NT2/D1 (cell line): ENCODE measurements around the gene CPLX1.
A peak's percentile ranks its signal among the peaks of the same experiment; 100 is the strongest.

Source experiments
- DNase-seq: peaks from one replicate; pipeline ENCODE4 v3.0.0-alpha.2; 2011; ENCODE audit warnings: low read depth, low spot score
- H3K27me3 ChIP-seq: 2 replicates; pipeline ENCODE4 v1.6.0; 2011; ENCODE audit warnings: mild to moderate bottlenecking; ENCODE audit not compliant: insufficient read length, insufficient read depth
- H3K36me3 ChIP-seq: 2 replicates; pipeline ENCODE4 v1.6.1; 2011; ENCODE audit warnings: mild to moderate bottlenecking, low read length, mixed read lengths; ENCODE audit not compliant: insufficient read depth, insufficient read length
- H3K4me1 ChIP-seq: 2 replicates; pipeline ENCODE4 v1.5.1; 2011; ENCODE audit not compliant: insufficient read depth, insufficient read length
- H3K4me3 ChIP-seq: 2 replicates; pipeline ENCODE4 v1.5.1; 2011; ENCODE audit warnings: low read depth; ENCODE audit not compliant: insufficient read length
- H3K9ac ChIP-seq: 2 replicates; pipeline ENCODE4 v1.6.0; 2011; ENCODE audit warnings: low read depth; ENCODE audit not compliant: insufficient read length
- H3K9me3 ChIP-seq: 2 replicates; pipeline ENCODE4 v1.5.1; 2011; ENCODE audit warnings: mild to moderate bottlenecking, low read length; ENCODE audit not compliant: insufficient read depth
- SUZ12 ChIP-seq: IDR thresholded peaks from 2 replicates; pipeline ENCODE4 v1.6.1; 2011; ENCODE audit not compliant: insufficient read length, insufficient read depth; ENCODE audit errors: extremely low read depth
- YY1 ChIP-seq: IDR thresholded peaks from 2 replicates; pipeline ENCODE4 v1.6.1; 2011; ENCODE audit not compliant: insufficient read length, insufficient read depth
- ZNF274 ChIP-seq: IDR thresholded peaks from 2 replicates; pipeline ENCODE4 v1.6.1; 2011; ENCODE audit warnings: mild to moderate bottlenecking, low read depth, low read length

The CPLX1 gene

DNA sequence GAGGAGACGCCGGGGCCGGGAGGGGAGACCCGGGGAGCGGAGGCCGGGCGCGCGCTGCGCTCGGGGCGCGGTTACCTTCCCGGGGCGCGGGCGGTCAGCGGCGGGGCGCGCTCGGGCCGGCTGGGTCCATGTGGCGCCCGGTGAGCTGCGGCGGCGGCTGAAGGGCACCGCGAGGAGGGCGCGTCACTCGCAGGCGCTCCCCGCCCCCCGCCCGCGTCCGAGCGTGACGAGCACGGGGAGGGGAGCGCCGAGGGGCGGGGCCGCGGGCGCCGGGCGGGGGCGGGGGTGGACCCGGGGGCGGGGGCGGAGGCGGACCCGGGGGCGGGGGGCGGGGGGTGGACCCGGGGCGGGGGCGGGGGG lies at the start of gene CPLX1:
TSS of gene CPLX1 (minus strand) at position 159 of the 360 bp plus-strand sequence. CDS start 1,607 bp downstream, outside the sequence.
- peaks cover 35% of the 10 kb centered on the region for H3K4me1 ChIP-seq

DNA sequence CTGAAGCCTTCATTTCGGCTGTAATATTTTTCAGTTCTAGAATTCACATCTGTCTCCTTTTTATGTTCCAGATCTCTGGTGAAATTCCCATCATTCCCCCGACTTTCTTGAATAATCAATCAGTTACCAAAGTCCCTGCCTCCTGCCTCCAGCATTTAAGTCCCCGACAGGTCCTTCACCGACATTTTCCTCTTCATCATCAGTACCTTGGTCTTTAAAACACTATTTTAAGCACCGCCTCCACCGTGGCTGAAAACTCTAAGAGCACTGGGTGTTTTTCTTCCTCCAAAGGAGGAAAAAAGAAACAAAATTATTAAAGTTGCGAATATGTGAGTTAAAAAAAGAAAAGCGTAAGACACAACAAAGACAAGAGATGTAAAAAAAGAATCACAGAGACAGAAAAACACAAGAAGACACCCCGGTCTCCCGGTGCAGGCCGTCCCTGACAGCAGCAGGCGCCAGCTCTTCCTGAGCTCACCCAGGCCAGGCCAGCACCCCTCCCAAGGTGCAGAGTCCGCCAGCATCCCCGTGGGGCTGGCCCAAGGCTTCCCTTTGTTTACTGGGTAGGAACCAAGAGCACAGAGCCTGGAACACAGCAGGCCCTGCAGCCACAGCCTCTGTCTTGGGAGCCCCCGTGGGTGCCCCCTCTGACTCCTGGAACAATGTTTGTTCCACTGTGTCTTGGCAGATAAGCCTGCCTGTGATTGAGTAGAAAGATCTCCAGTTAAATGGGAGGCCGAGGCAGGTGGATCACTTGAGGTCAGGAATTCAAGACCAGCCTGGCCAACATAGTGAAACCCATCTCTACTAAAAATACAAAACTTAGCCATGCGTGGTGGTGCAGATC lies 49.3 kb upstream of the CPLX1 start:
- H3K4me3 ChIP-seq = no peak overlapping the region
- no peaks in the 10 kb centered on the region for H3K27me3 ChIP-seq
- H3K9ac ChIP-seq = no peak overlapping the region
- H3K4me1 ChIP-seq = no peaks in the 10 kb centered on the region
- DNase-seq = no peak
- peaks cover 97% of the 10 kb centered on the region for H3K36me3 ChIP-seq
- H3K9me3 ChIP-seq = no peaks in the 10 kb centered on the region
- TF ChIP-seq YY1 = no peak
- no peak for TF ChIP-seq SUZ12
- TF ChIP-seq ZNF274 = no peak

More for the DNA sequence above, at the start of gene CPLX1:
- no peaks in the 10 kb centered on the region; the same call in 1 of the 2 replicates for H3K9me3 ChIP-seq
- peak within 1 kb of the TSS; percentile 28 for H3K4me3 ChIP-seq
- no peaks in the 10 kb centered on the region for H3K36me3 ChIP-seq
- TF ChIP-seq SUZ12 = no peak
- no peak for TF ChIP-seq ZNF274
- TF ChIP-seq YY1 = no peak
- peak within 1 kb of the TSS; percentile 56 for H3K9ac ChIP-seq
- peaks cover 73% of the 10 kb centered on the region for H3K27me3 ChIP-seq
- DNase-seq = no peak

DNA sequence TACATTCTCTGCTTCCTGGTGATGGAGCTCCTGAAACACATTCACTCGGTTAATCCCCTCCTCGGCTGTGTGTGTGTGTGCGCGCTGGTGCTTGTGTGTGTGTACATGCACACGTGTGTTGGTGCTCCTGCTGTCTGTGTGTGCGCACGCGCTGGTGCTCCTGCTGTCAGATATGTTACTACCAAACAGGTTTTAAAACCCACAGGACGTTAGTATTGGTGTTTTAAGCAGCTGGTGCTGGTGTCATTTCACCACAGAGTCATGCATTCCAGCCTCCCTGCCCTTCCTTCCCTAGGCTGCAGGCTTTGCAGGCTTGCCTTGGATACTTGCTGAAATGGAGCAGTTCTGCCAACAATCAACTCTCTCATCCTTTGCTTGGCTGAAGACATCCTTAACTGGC lies 48.1 kb upstream of the CPLX1 start:
- Histone ChIP-seq H3K36me3 (peaks cover 97% of the 10 kb centered on the region), H3K4me1 (no peaks in the 10 kb centered on the region), H3K9ac (no peak overlapping the region), H3K4me3 (no peak overlapping the region), H3K9me3 (no peaks in the 10 kb centered on the region), H3K27me3 (no peaks in the 10 kb centered on the region)
- no peak for TF ChIP-seq ZNF274
- TF ChIP-seq SUZ12 = no peak
- TF ChIP-seq YY1 = no peak
- no peak for DNase-seq

DNA sequence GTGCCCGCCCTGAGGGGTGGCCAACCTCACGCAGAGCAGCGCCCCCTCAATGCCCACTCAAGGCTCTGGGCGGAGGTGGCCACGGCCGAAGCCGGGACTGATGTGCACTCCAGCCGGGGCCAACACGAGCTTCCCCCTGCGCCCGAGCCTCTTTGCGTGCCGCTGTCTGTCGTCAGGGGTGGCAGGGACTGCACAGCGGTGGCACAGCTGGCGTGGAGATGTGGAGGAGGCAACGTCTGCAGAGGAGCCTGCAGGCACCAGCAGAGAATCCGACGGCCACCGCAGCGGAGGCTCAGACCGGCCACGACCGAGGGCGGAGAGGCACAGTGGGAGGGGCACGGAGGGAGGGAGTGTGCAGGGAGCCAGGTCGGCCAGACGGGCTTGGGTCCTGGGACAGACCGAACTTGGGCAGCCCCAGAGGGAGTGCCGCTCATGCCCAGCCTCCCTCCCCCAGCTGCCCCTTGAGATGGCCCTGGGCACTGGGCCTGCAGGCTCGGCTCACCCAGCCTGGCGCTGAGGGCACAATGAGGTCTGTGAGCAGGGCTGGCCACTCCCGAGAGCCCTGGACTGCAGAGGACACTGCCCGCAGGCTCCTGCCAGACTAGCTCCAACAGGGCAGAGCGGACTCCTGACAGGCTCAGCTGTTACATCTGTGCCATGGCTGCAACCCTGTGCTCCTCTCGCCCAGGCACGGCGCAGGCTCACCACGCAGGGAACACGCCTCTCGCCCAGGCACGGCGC lies 46.5 kb upstream of the CPLX1 start:
- Histone ChIP-seq H3K36me3 (peaks cover 99% of the 10 kb centered on the region), H3K9ac (no peak overlapping the region)

DNA sequence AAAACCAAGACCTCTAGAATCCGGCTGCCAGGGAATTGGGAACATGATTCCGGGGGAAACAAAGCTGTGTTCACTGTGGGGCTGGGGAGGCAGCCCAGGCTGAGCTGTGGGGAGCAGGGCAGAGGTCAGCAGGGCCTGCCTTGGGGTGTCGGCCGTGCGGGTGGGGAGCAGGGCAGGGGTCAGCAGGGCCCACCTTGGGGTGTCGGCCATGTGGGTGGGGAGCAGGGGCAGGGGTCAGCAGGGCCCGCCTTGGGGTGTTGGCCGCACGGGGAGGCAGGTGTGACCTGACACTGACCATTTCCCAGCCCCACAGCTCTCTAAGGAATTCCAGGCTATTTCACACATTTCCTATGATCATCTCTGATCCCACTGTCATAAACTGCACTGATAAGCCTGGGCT lies 45.6 kb upstream of the CPLX1 start:
- H3K36me3 ChIP-seq = peaks cover 99% of the 10 kb centered on the region
- no peak overlapping the region for H3K4me3 ChIP-seq
- no peak for DNase-seq
- no peaks in the 10 kb centered on the region for H3K27me3 ChIP-seq
- H3K9me3 ChIP-seq = no peaks in the 10 kb centered on the region
- H3K4me1 ChIP-seq = no peaks in the 10 kb centered on the region
- H3K9ac ChIP-seq = no peak overlapping the region
- TF ChIP-seq SUZ12 = no peak

More for the DNA sequence above, 46.5 kb upstream of the CPLX1 start:
- no peaks in the 10 kb centered on the region for H3K9me3 ChIP-seq
- no peak overlapping the region for H3K4me3 ChIP-seq
- no peaks in the 10 kb centered on the region for H3K4me1 ChIP-seq
- TF ChIP-seq SUZ12 = no peak
- no peak for TF ChIP-seq YY1
- TF ChIP-seq ZNF274 = no peak
- no peak for DNase-seq
- H3K27me3 ChIP-seq = no peaks in the 10 kb centered on the region

DNA sequence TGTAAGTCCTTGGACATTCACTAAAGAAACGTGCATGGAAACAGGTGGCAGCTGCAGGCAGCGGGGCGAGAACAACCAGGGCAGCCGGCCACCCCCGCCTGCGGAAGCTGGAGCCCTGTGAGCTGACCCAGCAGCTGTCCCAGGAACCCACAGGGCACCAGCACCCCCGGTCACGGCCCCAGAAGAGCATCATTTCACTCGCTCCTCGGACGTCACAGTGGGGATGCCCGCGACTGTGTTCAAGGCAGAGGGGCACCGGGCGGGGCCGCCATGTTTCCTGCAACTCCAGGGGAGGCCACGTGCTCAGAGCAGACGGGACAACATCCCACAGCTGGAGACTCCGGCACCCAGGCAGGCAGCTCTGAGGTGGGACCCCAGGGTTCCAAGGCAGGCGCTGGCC lies 45.0 kb upstream of the CPLX1 start:
- Histone ChIP-seq H3K9me3 (no peaks in the 10 kb centered on the region), H3K9ac (no peak overlapping the region), H3K27me3 (no peaks in the 10 kb centered on the region), H3K4me3 (no peak overlapping the region), H3K36me3 (peaks cover 99% of the 10 kb centered on the region), H3K4me1 (no peaks in the 10 kb centered on the region)
- DNase-seq = no peak
- TF ChIP-seq ZNF274 = no peak
- no peak for TF ChIP-seq YY1
- no peak for TF ChIP-seq SUZ12

DNA sequence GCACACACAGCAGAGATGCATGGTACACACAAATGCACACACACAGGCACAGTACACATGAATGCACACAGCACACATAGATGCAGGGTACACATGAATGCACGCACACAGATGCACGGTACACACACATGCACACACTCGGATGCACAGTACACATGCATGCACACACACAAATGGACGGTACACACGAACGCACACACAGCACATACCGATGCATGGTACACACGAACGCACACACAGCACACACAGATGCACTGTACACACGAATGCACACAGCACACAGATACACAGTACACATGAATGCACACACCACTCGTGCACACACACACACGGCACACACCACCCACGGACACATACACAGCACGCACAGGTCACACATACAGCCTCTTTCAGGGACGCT lies 43.8 kb upstream of the CPLX1 start:
- Histone ChIP-seq H3K4me1 (no peaks in the 10 kb centered on the region), H3K9ac (no peak overlapping the region), H3K9me3 (no peaks in the 10 kb centered on the region), H3K27me3 (no peaks in the 10 kb centered on the region), H3K4me3 (no peak overlapping the region), H3K36me3 (peaks cover 100% of the 10 kb centered on the region)
- TF ChIP-seq YY1 (no peak), SUZ12 (no peak), ZNF274 (no peak)
- no peak for DNase-seq
